HG02588 (cell line): Measurements from ENCODE around the gene ADNP2.

Source experiments
- ATAC-seq: cut with Tn5 transposase; IDR thresholded peaks from one replicate; pipeline ENCODE4 v1.9.1; 2021; ENCODE audit warnings: mild to moderate bottlenecking, moderate library complexity; ENCODE audit not compliant: unreplicated experiment

Gene ADNP2

GRCh38 chr18:80105369-80106167 is 3.5 kb upstream of the ADNP2 start:
- peak; percentile 49 for ATAC-seq

- ATAC-seq = no peak
Observed at GRCh38 chr18:80106482-80107051, 2.5 kb upstream of the ADNP2 start.

GRCh38 chr18:80107426-80107825 is 1.6 kb upstream of the ADNP2 start:
- no peak for ATAC-seq

GRCh38 chr18:80108121-80108536 is 933 bp upstream of the ADNP2 start:
- no peak for ATAC-seq

- peak; percentile 31 for ATAC-seq
Observed at GRCh38 chr18:80109676-80110078, 615 bp downstream of the ADNP2 start.

GRCh38 chr18:80112624-80113248 is 3.7 kb downstream of the ADNP2 start:
- ATAC-seq = no peak

GRCh38 chr18:80115035-80115434 is 6.0 kb downstream of the ADNP2 start:
- ATAC-seq = no peak

- ATAC-seq = no peak
Observed at GRCh38 chr18:80119111-80119510, 10.0 kb downstream of the ADNP2 start.

- no peak for ATAC-seq
Observed at GRCh38 chr18:80120932-80121331, 11.9 kb downstream of the ADNP2 start.

GRCh38 chr18:80124131-80124530 is 15.1 kb downstream of the ADNP2 start:
- ATAC-seq = no peak

GRCh38 chr18:80126797-80127196 is 17.7 kb downstream of the ADNP2 start:
- no peak for ATAC-seq

GRCh38 chr18:80127635-80128034 is 18.6 kb downstream of the ADNP2 start:
- no peak for ATAC-seq

GRCh38 chr18:80129672-80130367 is 20.8 kb downstream of the ADNP2 start:
- no peak for ATAC-seq

- no peak for ATAC-seq
Observed at GRCh38 chr18:80130555-80130954, 21.5 kb downstream of the ADNP2 start.

- no peak for ATAC-seq
Observed at GRCh38 chr18:80132180-80132812, 23.2 kb downstream of the ADNP2 start.

- no peak for ATAC-seq
Observed at GRCh38 chr18:80133124-80133523, 24.1 kb downstream of the ADNP2 start.

GRCh38 chr18:80135136-80135535 is 26.1 kb downstream of the ADNP2 start:
- ATAC-seq = no peak

GRCh38 chr18:80136679-80137078 is 27.6 kb downstream of the ADNP2 start:
- no peak for ATAC-seq

- no peak for ATAC-seq
Observed at GRCh38 chr18:80137137-80137536, 28.1 kb downstream of the ADNP2 start.

GRCh38 chr18:80137976-80138375 is 28.9 kb downstream of the ADNP2 start:
- no peak for ATAC-seq

- no peak for ATAC-seq
Observed at GRCh38 chr18:80140455-80140985, 31.5 kb downstream of the ADNP2 start.
